SK-N-SH (cell line): ENCODE data around the gene PIP5K1C. TPM values are rescaled to one million over a fixed set of nuclear protein-coding genes. Genes with fewer than 3 reads are reported as not detected.

Experiments
- CTCF ChIA-PET: fragments of 300-600, 350-600 bp; formaldehyde crosslinking; extraction: SDS; loops from one replicate; lab custom pipeline; 2021; lab: Yijun Ruan, JAX
- POLR2A ChIA-PET: fragments of 350-600 bp; sonication (Branson Sonifier 250); formaldehyde crosslinking; extraction: SDS; loops from one replicate; lab custom pipeline; 2020; ENCODE audit warnings: antibody characterized with exemption, inconsistent platforms; lab: Yijun Ruan, JAX
- DNase-seq: peaks from one replicate; pipeline ENCODE4 v3.0.0; 2012
- H2AFZ ChIP-seq: fragments of 200-600 bp; sonication (generic); 2 replicates; pipeline ENCODE4 v1.8.1; 2016; ENCODE audit warnings: antibody characterized with exemption, mild to moderate bottlenecking, low read depth
- H3F3A ChIP-seq: fragments of 200-600 bp; sonication (generic); replicated peaks from 2 replicates; pipeline ENCODE3; 2016; ENCODE audit warnings: antibody characterized with exemption, mild to moderate bottlenecking; ENCODE audit not compliant: insufficient read depth
- H3K27ac ChIP-seq, 2 experiments: fragments of 200-500 bp in 1 of 2; fragments of 200-600 bp in 1 of 2; sonication (Bioruptor generic) in 1 of 2; sonication (generic), shearing (Covaris generic) in 1 of 2; 2 replicates each; pipeline versions ENCODE4 v1.5.1 to v1.6.1; 2014 to 2016; ENCODE audit warnings: low read depth in 2 of 2, inconsistent platforms in 1 of 2, low read length in 1 of 2, mild to moderate bottlenecking in 1 of 2, mixed read lengths in 1 of 2
- H3K27me3 ChIP-seq: fragments of 200-600 bp; sonication (generic), shearing (Covaris generic); 2 replicates; pipeline ENCODE4 v1.6.1; 2016; ENCODE audit warnings: mixed run types; ENCODE audit not compliant: insufficient read depth
- H3K36me3 ChIP-seq, 2 experiments: fragments of 200-500 bp in 1 of 2; fragments of 200-600 bp in 1 of 2; sonication (Bioruptor generic) in 1 of 2; sonication (generic) in 1 of 2; replicated peaks in 1 of 2; 2 replicates each; pipeline versions ENCODE3 to v1.5.1; 2014 to 2016; ENCODE audit warnings: low read length in 1 of 2, mild to moderate bottlenecking in 1 of 2; ENCODE audit not compliant: insufficient read depth in 2 of 2, control insufficient read depth in 1 of 2
- H3K4me1 ChIP-seq, 2 experiments: fragments of 200-500 bp in 1 of 2; fragments of 200-600 bp in 1 of 2; sonication (Bioruptor generic) in 1 of 2; sonication (generic), shearing (Covaris generic) in 1 of 2; 2 replicates each; pipeline versions ENCODE4 v1.5.1 to v1.6.1; 2014 to 2016; ENCODE audit warnings: low read depth in 1 of 2, low read length in 1 of 2, mixed run types in 1 of 2; ENCODE audit not compliant: insufficient read depth in 2 of 2, control insufficient read depth in 1 of 2
- H3K4me2 ChIP-seq: fragments of 200-600 bp; sonication (generic), shearing (Covaris generic); 2 replicates; pipeline ENCODE4 v1.6.1; 2017; ENCODE audit warnings: mixed run types
- H3K4me3 ChIP-seq, 2 experiments: fragments of 200-500 bp in 1 of 2; fragments of 200-600 bp in 1 of 2; sonication (Bioruptor generic) in 1 of 2; sonication (generic), shearing (Covaris generic) in 1 of 2; 2 replicates each; pipeline versions ENCODE4 v1.5.1 to v1.8.1; 2014 to 2016; ENCODE audit warnings: low read depth in 2 of 2, inconsistent platforms in 1 of 2, low read length in 1 of 2, mild to moderate bottlenecking in 1 of 2, mixed read lengths in 1 of 2, moderate library complexity in 1 of 2
- H3K79me2 ChIP-seq: fragments of 200-600 bp; sonication (generic); 2 replicates; pipeline ENCODE4 v1.8.1; 2017; ENCODE audit warnings: mild to moderate bottlenecking; ENCODE audit not compliant: insufficient read depth
- H3K9ac ChIP-seq: fragments of 200-600 bp; sonication (generic); 2 replicates; pipeline ENCODE4 v1.6.1; 2017; ENCODE audit warnings: mixed run types
- H3K9me2 ChIP-seq: fragments of 200-600 bp; sonication (generic); 2 replicates; pipeline ENCODE4 v1.6.1; 2017; ENCODE audit warnings: mixed run types
- H3K9me3 ChIP-seq: fragments of 200-600 bp; sonication (generic); 2 replicates; pipeline ENCODE4 v1.6.1; 2017; ENCODE audit warnings: mixed run types, mild to moderate bottlenecking, moderate library complexity
- H4K20me1 ChIP-seq: fragments of 200-600 bp; sonication (generic); 2 replicates; pipeline ENCODE4 v1.6.1; 2017; ENCODE audit warnings: mild to moderate bottlenecking, mixed run types; ENCODE audit not compliant: insufficient read depth
- CHD2 ChIP-seq: fragments of 150-350 bp; IDR thresholded peaks from 2 replicates; pipeline ENCODE4 v1.6.1; 2018; ENCODE audit warnings: low read length; ENCODE audit not compliant: partially characterized antibody
- FOSL2 ChIP-seq: IDR thresholded peaks from 2 replicates; pipeline ENCODE4 v1.4.0; 2012; ENCODE audit warnings: low read depth, mild to moderate bottlenecking, moderate library complexity, borderline replicate concordance
- FOXJ3 ChIP-seq: sonication (generic); formaldehyde crosslinking; IDR thresholded peaks from 2 replicates; pipeline ENCODE4 v1.5.1; 2020; ENCODE audit warnings: mild to moderate bottlenecking, missing genetic modification reagents
- GABPA ChIP-seq: IDR thresholded peaks from 2 replicates; pipeline ENCODE4 v1.4.0; 2012; ENCODE audit warnings: low read depth, mild to moderate bottlenecking
- GATA2 ChIP-seq: sonication (generic); formaldehyde crosslinking; IDR thresholded peaks from 2 replicates; pipeline ENCODE4 v1.5.0; 2020; ENCODE audit warnings: mild to moderate bottlenecking, missing genetic modification reagents
- MEF2A ChIP-seq: IDR thresholded peaks from 2 replicates; pipeline ENCODE4 v1.4.0; 2012; ENCODE audit warnings: low read depth, borderline replicate concordance
- MXI1 ChIP-seq: IDR thresholded peaks from 2 replicates; pipeline ENCODE4 v1.6.1; 2012; ENCODE audit warnings: mild to moderate bottlenecking, low read depth, low read length, improper control_type of control experiment
- NFIC ChIP-seq: IDR thresholded peaks from 2 replicates; pipeline ENCODE4 v1.4.0; 2012; ENCODE audit warnings: borderline replicate concordance
- NRF1 ChIP-seq: IDR thresholded peaks from 2 replicates; pipeline ENCODE4 v1.6.1; 2012; ENCODE audit warnings: low read depth, mild to moderate bottlenecking, low read length
- RAD21 ChIP-seq: IDR thresholded peaks from 2 replicates; pipeline ENCODE4 v1.6.1; 2012; ENCODE audit warnings: mild to moderate bottlenecking, low read length
- RCOR1 ChIP-seq: fragments of 150-350 bp; IDR thresholded peaks from 2 replicates; pipeline ENCODE4 v1.6.1; 2017; ENCODE audit warnings: antibody characterized with exemption, low read length
- RFX5 ChIP-seq: IDR thresholded peaks from 2 replicates; pipeline ENCODE4 v1.6.1; 2012; ENCODE audit warnings: mild to moderate bottlenecking, improper control_type of control experiment, low read length
- SIN3A ChIP-seq: IDR thresholded peaks from 2 replicates; pipeline ENCODE4 v1.6.1; 2012; ENCODE audit warnings: low read depth, mild to moderate bottlenecking, low read length, moderate library complexity, borderline replicate concordance
- SMC3 ChIP-seq: IDR thresholded peaks from 2 replicates; pipeline ENCODE4 v1.6.1; 2012; ENCODE audit warnings: low read depth, low read length, improper control_type of control experiment
- TEAD4 ChIP-seq: IDR thresholded peaks from 2 replicates; pipeline ENCODE4 v1.4.0; 2012; ENCODE audit warnings: mild to moderate bottlenecking, borderline replicate concordance; ENCODE audit not compliant: insufficient read depth
- WGBS: methylation state at CpG from one replicate; pipeline ENCODE4 v1.1.6; 2017; ENCODE audit warnings: low lambda C conversion rate; 5-methylcytosine and 5-hydroxymethylcytosine counted together
- polyA plus RNA-seq, 3 experiments: library from polyadenylated mRNA; depleted of rRNA; stranded (reverse); fragments of >200 nt; gene quantifications; 2 replicates each; pipeline ENCODE4 v1.2.3, GENCODE V29; 2012
- TF ChIP-seq, protein P1 (sequence below): IDR thresholded peaks from 2 replicates; pipeline ENCODE4 v1.6.1; 2012; ENCODE audit warnings: mild to moderate bottlenecking, low read depth, low read length, moderate library complexity
- TF ChIP-seq, protein P2 (sequence below): fragments of 150-350 bp; IDR thresholded peaks from 2 replicates; pipeline ENCODE4 v1.6.1; 2017; ENCODE audit warnings: antibody characterized with exemption, low read length, low read depth, borderline replicate concordance
- TF ChIP-seq, protein P3 (sequence below): IDR thresholded peaks from 2 replicates; pipeline ENCODE4 v1.4.0; 2012; ENCODE audit warnings: low read depth
- TF ChIP-seq, protein P4 (sequence below): IDR thresholded peaks from 2 replicates; pipeline ENCODE4; 2012
- TF ChIP-seq, protein P5 (sequence below): IDR thresholded peaks from 2 replicates; pipeline ENCODE4 v1.4.0; 2012; ENCODE audit warnings: low read depth, borderline replicate concordance
- TF ChIP-seq, protein P6 (sequence below): fragments of 200-600 bp; sonication (generic); IDR thresholded peaks from 2 replicates; pipeline ENCODE4 v1.6.1; 2017; ENCODE audit warnings: antibody characterized with exemption, mild to moderate bottlenecking, moderate library complexity

Gene PIP5K1C
- polyA plus RNA-seq, 1 of the 3 experiments (the other 2 are of a cell fraction) = 12.3 TPM

DNA sequence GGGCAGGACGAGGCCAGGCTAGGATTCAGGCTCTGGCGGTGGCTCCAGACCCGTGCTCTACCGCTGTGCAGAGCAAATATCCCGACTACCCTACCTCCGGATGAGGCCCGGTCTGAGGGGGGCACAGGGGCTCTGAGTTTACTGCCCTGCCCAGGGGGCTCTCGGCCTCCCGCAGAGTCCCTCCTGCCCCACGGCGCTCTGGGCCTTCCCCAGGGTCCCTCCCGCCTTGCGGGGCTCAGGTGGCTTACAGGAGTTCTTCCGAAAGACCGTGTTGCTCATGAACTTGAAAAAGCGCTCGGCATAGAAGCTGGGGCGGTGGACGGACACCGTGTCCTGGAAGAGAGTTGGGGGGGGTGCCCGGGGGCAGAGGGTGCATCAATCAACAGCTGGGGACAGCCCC, 54.5 kb downstream of the PIP5K1C start:
- no peaks in the 10 kb centered on the region for H3F3A ChIP-seq
- TF ChIP-seq, protein P1, sequence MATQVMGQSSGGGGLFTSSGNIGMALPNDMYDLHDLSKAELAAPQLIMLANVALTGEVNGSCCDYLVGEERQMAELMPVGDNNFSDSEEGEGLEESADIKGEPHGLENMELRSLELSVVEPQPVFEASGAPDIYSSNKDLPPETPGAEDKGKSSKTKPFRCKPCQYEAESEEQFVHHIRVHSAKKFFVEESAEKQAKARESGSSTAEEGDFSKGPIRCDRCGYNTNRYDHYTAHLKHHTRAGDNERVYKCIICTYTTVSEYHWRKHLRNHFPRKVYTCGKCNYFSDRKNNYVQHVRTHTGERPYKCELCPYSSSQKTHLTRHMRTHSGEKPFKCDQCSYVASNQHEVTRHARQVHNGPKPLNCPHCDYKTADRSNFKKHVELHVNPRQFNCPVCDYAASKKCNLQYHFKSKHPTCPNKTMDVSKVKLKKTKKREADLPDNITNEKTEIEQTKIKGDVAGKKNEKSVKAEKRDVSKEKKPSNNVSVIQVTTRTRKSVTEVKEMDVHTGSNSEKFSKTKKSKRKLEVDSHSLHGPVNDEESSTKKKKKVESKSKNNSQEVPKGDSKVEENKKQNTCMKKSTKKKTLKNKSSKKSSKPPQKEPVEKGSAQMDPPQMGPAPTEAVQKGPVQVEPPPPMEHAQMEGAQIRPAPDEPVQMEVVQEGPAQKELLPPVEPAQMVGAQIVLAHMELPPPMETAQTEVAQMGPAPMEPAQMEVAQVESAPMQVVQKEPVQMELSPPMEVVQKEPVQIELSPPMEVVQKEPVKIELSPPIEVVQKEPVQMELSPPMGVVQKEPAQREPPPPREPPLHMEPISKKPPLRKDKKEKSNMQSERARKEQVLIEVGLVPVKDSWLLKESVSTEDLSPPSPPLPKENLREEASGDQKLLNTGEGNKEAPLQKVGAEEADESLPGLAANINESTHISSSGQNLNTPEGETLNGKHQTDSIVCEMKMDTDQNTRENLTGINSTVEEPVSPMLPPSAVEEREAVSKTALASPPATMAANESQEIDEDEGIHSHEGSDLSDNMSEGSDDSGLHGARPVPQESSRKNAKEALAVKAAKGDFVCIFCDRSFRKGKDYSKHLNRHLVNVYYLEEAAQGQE = no peak
- TF ChIP-seq, protein P2, sequence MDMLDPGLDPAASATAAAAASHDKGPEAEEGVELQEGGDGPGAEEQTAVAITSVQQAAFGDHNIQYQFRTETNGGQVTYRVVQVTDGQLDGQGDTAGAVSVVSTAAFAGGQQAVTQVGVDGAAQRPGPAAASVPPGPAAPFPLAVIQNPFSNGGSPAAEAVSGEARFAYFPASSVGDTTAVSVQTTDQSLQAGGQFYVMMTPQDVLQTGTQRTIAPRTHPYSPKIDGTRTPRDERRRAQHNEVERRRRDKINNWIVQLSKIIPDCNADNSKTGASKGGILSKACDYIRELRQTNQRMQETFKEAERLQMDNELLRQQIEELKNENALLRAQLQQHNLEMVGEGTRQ = no peak
- no peak for TF ChIP-seq RAD21
- no peak for TF ChIP-seq FOSL2
- no peak for TF ChIP-seq NFIC
- no peak for TF ChIP-seq RFX5
- no peak for TF ChIP-seq MXI1
- TF ChIP-seq, protein P3, sequence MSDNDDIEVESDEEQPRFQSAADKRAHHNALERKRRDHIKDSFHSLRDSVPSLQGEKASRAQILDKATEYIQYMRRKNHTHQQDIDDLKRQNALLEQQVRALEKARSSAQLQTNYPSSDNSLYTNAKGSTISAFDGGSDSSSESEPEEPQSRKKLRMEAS = no peak
- TF ChIP-seq TEAD4 = no peak
- ChIA-PET CTCF (interaction anchor here (2.3 kb wide), 1 partner anchor 20 kb away, joined by 9 read pairs; no protein-coding TSS in a partner anchor), POLR2A (no interaction called here)
- no peaks in the 10 kb centered on the region for H3K27me3 ChIP-seq
- no peak overlapping the region for H3K27ac ChIP-seq
- no peak overlapping the region for H3K4me3 ChIP-seq
- no peak overlapping the region for H2AFZ ChIP-seq
- no peak overlapping the region for H3K4me2 ChIP-seq
- H4K20me1 ChIP-seq = no peaks in the 10 kb centered on the region
- 89% methylated on average over 14 of the region's 21 CpGs for WGBS
- H3K9me2 ChIP-seq = no peaks in the 10 kb centered on the region
- H3K9ac ChIP-seq = no peak overlapping the region
- DNase-seq = no peak
- no peaks in the 10 kb centered on the region for H3K9me3 ChIP-seq
- no peaks in the 10 kb centered on the region for H3K4me1 ChIP-seq
- H3K36me3 ChIP-seq = peaks cover 0 to 11% of the 10 kb centered on the region in 2 experiments
- H3K79me2 ChIP-seq = no peaks in the 10 kb centered on the region

DNA sequence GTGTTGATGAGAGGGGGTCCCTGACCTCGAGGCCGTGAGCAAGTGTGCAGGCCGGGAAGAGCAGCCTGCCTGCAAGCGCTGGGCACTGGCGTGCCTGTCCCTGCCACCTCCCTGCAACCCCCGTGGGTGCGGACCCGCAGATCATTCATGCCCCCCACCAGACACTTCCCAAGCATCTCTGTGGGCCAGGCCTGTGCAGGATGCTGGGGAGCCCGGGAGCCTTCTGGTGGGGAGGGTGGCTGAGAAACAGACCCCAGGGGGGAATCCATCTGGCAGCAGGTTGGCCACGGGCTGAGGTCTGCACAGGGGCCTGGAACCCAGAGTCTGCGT, 55.2 kb downstream of the PIP5K1C start:
- Histone ChIP-seq H3K4me1 (no peaks in the 10 kb centered on the region), H3K9me3 (no peaks in the 10 kb centered on the region), H3K36me3 (peaks cover 0 to 11% of the 10 kb centered on the region in 2 experiments), H3K4me2 (no peak overlapping the region), H3K79me2 (no peaks in the 10 kb centered on the region), H3K4me3 (no peak overlapping the region), H4K20me1 (no peaks in the 10 kb centered on the region), H3K27me3 (no peaks in the 10 kb centered on the region), H3K9me2 (no peaks in the 10 kb centered on the region), H3K27ac (no peak overlapping the region), H3K9ac (no peak overlapping the region), H3F3A (no peaks in the 10 kb centered on the region), H2AFZ (no peak overlapping the region)
- ChIA-PET POLR2A (no interaction called here), CTCF (no interaction called here)
- 80% methylated on average over 9 of the region's 11 CpGs for WGBS
- no peak for TF ChIP-seq FOXJ3 (CRISPR knock-in tag)
- TF ChIP-seq, protein P4, sequence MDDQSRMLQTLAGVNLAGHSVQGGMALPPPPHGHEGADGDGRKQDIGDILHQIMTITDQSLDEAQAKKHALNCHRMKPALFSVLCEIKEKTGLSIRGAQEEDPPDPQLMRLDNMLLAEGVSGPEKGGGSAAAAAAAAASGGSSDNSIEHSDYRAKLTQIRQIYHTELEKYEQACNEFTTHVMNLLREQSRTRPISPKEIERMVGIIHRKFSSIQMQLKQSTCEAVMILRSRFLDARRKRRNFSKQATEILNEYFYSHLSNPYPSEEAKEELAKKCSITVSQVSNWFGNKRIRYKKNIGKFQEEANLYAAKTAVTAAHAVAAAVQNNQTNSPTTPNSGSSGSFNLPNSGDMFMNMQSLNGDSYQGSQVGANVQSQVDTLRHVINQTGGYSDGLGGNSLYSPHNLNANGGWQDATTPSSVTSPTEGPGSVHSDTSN = no peak
- TF ChIP-seq, protein P5, sequence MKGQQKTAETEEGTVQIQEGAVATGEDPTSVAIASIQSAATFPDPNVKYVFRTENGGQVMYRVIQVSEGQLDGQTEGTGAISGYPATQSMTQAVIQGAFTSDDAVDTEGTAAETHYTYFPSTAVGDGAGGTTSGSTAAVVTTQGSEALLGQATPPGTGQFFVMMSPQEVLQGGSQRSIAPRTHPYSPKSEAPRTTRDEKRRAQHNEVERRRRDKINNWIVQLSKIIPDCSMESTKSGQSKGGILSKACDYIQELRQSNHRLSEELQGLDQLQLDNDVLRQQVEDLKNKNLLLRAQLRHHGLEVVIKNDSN = no peak
- TF ChIP-seq SMC3 = no peak
- no peak for TF ChIP-seq CHD2
- TF ChIP-seq FOSL2 = no peak
- TF ChIP-seq, protein P6, sequence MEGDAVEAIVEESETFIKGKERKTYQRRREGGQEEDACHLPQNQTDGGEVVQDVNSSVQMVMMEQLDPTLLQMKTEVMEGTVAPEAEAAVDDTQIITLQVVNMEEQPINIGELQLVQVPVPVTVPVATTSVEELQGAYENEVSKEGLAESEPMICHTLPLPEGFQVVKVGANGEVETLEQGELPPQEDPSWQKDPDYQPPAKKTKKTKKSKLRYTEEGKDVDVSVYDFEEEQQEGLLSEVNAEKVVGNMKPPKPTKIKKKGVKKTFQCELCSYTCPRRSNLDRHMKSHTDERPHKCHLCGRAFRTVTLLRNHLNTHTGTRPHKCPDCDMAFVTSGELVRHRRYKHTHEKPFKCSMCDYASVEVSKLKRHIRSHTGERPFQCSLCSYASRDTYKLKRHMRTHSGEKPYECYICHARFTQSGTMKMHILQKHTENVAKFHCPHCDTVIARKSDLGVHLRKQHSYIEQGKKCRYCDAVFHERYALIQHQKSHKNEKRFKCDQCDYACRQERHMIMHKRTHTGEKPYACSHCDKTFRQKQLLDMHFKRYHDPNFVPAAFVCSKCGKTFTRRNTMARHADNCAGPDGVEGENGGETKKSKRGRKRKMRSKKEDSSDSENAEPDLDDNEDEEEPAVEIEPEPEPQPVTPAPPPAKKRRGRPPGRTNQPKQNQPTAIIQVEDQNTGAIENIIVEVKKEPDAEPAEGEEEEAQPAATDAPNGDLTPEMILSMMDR = no peak
- TF ChIP-seq GATA2 (CRISPR knock-in tag) = no peak
- TF ChIP-seq GABPA = no peak
- TF ChIP-seq NRF1 = no peak
- no peak for TF ChIP-seq MEF2A
- no peak for TF ChIP-seq SIN3A
- TF ChIP-seq RCOR1 = no peak
- no peak for DNase-seq
